Heart left ventricle (tissue), 13 donors: ENCODE results near the gene CHCHD3.

ENCODE experiments used
- CTCF ChIP-seq, 12 donors: fragments of 200-600 bp; sonication (generic) in 4 of 12; IDR thresholded peaks; one replicate each; pipeline versions ENCODE4 v1.5.0 to v1.8.0; 2018 to 2022; ENCODE audit warnings: antibody characterized with exemption in 12 of 12, mild to moderate bottlenecking in 5 of 12
- POLR2A ChIP-seq, 2 donors: fragments of 450-650 bp; IDR thresholded peaks; one replicate each; pipeline ENCODE4 v1.6.1; 2017; ENCODE audit warnings: antibody characterized with exemption in 2 of 2, mild to moderate bottlenecking in 2 of 2, moderate library complexity in 2 of 2
- donor health status: ischemic (EF 13 %, LVEDD 7.1; RV severe dilation, severe dysfunction).
- donor health status: DM: no; HTN: yes; CAD: no.
- donor health status: DM: no; HTN: no; CAD: no.
- donor health status: ischemic (EF 25% LVEDD 6.9; RV normal size, moderate dysfunction).
- donor health status: ischemic (EF 25% LVEDD 5.7; RV mildly dilated, moderate dysfunction).
- donor health status: ischemic (EF 35%, LVEDD 5.7; RV mildly dilated, moderate dysfunction).
- donor health status: nonischemic (EF 11% LVEDD 7.7; RV severe dilation, severe dysfunction).
- donor health status: DM: yes; HTN: yes; CAD: no.
- donor health status: PGD.
- donor health status: ischemic (EF 29% LVEDD 5.4; RV normal size, mild dysfunction).
- donor health status: nonischemic (EF 23%, LVEDD 6.1; RV moderate dilation, normal function).

- no peak for TF ChIP-seq CTCF (IDR thresholded peaks at IDR 0.05)
- TF ChIP-seq POLR2A (IDR thresholded peaks at IDR 0.05) = no peak
Observed at GRCh38 chr7:132919771-132920170, 162.1 kb downstream of the CHCHD3 start.
